Activated T-helper 1 cell treated with Interleukin-2 at 50 U/mL for 16 hours (primary cell): ENCODE measurements around the gene MLPH.
"Not testable (repeated sequence)": the region's sequence is repeated elsewhere in the genome, so short reads cannot be mapped to it uniquely, and the experiment has no call there.

Source experiments
- DNase-seq: peaks from one replicate; pipeline ENCODE4 v3.0.0-alpha.2; 2020; ENCODE audit warnings: low read depth

The MLPH gene

DNA sequence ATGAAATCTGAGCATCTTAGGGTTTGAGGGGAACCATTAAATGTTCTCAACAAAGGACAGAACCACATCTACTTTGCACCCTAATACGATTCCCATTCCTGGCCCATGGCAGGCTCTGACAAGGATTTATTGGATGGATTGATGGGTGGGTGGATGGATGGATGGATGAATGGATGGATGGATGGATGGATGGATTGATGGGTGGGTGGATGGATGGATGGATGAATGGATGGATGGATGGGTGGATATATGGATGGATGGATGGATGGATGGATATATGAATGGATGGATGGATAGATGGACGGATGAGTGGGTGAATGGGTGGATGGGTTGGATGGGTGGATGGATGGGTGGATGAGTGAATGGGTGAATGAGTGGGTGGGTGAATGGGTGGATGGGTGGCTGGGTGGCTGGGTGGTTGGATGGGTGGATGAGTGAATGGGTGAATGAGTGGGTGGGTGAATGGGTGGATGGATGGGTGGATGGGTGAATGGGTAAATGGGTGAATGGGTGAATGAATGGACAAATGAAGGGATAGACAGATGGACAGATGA is 29.6 kb upstream of the MLPH start:
- DNase-seq = no peak

DNA sequence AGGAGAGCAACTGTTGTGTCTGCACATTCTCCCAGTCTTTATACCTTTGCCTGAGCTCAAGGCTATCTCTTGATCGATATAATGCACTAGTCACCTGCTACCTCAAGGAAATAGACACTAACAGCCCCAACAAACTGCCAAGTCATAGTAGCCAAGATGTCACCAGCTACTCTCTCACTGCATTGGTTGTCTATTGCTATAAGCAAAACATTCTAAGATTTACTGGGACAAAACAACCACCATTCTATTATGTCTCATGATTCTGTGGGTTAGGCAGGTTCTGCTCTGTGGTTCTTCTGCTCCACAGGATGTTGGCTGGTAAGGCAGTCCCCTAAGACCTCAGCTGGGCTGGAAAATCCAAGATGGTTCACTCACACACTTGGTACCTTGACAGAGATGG is 28.5 kb upstream of the MLPH start:
- no peak for DNase-seq

DNA sequence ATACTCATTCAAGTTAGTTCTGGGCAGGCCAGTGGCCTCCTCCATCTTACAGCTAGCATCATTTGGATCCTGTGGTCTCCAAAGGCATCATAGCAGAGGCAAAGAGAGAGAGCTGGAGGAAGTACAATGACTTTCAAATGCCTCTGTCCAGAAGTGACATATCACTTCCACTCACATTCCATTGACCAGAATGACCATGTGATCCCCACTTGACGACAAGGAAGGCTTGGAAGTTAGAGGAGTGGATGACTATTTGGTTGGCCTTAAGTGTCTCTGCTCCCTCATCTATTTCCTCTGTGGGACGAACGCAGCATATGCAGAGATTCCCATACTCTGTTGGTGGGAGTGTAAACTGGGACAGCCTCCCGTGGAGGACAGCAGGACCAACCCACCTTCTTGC is 27.8 kb upstream of the MLPH start:
- DNase-seq = no peak

DNA sequence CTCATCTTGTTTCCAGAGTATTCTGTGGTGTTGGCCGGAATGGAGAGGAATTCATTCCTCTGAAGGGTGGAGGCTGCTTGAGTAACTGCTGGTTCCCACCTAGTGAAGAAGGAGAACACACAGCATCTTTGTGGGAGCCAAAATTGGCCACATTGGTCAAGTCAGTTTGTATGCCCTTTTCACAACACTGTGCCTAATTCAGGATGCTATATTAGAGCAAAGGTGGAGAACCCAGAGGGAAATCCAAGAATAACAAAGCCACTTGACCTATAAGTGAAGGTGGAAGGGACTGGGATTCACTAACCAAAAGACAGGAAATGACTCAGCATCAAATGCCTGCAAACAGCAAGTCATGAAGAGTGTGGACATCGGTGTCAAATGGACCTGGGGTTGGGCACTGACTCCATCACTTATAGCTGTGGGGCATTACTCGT is 27.3 kb upstream of the MLPH start:
- DNase-seq = no peak

DNA sequence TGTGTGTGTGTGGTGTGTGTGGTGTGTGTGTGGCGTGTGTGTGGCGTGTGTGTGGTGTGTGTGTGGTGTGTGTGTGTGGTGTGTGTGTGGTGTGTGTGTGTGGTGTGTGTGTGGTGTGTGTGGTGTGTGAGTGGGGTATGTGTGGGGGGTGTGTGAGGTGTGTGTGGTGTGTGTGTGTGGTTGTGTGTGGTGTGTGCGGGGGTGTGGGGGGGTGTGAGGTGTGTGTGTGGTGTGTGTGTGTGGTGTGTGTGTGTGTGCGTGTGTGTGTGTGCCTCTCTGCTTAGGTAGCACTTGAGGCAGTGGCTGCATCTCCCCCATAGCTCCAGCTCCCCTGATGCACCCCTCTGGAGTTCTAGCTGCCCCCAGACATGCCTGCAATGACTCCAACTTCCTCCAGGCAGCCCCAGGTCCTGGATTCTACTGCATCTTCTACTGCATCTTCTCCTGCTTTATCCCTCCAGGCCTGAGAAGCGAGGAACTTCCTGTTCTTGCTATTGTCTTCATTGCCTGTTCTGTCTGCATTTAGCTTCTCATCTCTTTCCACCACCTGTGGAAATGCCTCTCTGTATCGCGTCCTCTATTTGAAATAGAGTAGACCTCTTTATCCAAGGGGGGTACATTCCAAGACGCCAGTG is 22.2 kb upstream of the MLPH start:
- DNase-seq = no peak

DNA sequence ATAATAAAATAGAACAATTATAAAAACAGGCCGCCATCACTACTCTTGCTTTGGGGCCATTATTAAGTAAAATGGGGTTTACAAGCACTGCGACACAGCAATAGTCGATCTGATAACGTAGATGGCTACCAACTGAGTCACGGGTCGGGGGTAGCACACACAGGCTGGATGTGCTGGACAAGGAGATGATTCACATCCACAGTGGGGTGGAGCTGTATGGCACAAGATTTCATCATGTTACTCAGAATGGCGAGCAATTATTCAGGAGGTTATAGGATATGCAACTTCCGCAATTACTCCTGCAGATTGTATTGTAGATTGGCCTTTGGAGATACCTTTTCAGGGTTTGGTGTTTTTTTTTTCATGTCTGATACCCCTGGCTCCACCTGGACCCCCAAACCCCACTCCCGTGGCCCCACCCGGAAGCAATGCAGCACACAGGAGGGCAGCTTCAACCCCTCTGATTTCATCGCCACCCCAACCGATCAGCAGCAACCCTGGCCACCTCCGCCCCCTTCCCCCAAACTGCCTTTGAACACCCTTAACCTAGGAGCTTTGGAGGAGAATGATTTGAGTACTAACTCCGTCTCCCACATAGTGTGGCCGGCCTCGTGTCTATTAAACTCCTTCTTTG is 21.4 kb upstream of the MLPH start:
- DNase-seq = no peak

DNA sequence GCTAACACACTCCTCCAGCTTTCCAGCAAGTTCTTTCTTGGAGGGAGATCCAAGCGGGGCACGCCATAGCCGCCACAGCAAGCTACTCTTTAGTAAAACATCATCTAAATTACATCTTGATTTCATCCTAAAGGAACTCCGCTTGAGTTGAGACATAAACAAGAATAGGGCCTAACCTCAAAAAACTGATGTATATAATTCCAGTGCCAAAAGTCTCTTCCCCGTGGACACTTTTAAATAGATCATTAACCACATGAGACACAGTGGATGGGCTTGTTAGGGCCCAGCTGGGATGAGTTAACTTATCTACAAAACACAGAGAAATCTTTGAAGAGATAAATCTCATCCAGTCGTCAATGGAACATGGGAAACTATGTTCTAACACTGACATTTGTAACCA is 20.8 kb upstream of the MLPH start:
- no peak for DNase-seq

DNA sequence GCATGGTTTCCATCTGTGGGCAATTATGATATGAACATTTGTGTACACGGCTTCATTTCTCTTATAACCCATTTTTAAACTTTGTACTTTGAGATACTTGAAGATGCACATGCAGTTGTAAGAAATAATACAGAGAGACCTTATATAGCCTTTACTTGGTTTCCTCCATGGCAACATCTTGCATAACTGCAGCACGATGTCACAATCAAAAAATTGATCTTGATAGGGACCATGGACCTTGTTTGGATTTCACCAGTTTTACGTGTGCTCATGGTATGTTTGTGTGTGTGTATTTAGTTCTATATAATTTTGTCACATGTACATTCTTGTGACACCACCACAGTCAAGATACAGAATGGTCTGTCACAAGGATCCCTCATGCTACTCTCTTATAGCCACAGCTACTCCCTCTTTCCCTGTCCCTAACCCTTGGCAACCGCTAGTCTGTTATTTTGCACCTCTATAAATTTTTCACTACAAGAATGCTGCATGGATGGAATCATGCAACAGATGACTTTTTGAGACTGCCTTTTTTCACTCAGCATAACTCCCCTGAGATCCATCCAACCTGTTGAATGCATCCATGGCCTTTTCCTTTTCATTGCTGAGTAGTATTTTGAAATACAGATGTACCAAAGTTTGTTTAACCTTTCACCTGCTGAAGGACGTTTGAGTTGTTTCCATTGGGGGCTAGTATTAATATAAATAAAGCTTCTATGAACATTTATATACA is 19.4 kb upstream of the MLPH start:
- DNase-seq = no peak

DNA sequence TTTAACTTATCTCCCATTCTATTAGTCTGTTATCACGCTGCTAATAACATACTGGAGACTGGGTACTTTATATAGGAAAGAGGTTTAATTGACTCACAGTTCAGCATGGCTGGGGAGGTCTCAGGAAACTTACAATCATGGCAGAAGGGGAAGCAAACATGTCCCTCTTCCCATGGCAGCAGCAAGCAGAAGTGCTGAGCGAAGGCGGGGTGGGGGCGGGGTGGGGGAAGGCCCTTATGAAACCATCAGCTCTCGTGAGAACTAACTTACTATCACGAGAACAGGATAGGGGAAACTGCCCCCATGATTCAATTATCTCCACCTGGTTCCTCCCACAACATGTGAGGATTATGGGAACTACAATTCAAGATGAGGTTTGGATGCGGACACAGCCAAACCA is 17.6 kb upstream of the MLPH start:
- DNase-seq = not testable (repeated sequence)

DNA sequence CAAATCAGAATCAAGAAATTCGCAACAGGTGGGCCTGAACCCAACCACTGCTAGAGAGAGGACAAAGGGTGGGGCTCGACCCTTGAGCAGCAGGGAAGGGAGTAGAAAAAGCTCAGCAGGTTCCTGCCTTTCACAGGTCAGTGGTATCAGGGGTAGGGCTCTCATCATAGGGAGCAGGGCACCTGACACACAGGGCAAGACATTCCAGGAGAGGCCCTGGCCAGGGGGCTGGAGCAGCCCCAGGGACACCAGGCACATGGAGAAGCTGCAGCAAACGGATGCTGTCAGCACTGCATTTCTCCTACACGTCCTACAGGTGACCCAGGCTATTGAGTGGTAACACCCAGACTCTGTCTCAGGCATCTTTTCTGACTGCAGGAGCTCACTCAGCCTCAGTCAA is 17.2 kb upstream of the MLPH start:
- DNase-seq = no peak

DNA sequence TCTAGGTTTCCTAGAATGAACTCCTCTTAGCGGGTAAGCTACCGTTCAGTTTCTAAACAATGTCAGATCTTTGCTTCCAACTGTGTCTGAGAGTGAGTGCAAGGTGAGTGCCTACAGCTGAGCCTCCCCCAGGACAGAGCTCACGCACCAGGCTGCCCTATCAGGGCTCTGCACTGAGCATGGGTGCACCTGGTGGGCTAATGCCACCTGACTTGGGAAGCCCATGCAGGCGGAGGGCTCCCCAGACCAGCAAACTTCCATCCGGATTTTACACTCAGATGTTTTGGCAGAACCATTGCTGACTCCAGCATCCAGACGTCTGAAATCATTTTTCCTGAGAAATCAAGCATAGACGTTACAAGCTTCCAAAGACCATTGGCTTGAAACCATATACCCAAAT is 16.1 kb upstream of the MLPH start:
- DNase-seq = no peak

DNA sequence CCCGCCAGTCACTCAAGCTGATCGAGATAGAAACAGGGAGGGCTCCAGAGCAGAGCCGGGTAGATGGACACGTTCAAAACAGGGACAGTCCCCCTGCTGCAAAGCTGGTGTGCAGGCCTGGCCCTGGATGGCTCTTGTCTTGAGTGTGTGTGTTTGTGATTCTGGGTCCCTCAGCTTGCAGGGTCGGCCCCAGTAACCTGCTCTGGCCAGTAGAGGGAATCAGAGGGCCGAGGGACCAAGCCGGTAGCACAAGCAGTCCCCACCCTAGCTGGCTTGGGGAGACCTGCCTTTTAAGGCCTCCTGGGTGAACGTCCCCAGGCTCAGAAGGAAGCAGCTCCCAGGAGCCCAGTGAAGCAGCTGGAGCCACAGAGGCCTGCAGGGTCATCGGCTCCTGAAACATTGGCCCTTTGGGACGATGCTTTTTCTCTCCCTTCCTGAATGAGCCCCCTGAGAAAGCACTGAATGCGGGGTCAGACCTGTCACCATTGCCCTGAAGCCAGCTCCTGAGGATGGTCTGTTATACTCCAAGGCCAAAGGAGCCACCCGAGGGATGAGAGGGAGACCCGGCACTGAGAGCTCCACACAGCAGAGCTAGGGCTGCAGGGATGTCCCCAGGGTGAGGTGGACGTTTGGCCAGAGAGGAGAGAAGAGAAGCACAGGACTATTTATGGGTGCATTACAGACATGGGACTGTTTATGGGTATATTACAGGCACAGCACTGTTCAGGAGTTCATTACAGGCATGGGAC is 15.4 kb upstream of the MLPH start:
- no peak for DNase-seq

DNA sequence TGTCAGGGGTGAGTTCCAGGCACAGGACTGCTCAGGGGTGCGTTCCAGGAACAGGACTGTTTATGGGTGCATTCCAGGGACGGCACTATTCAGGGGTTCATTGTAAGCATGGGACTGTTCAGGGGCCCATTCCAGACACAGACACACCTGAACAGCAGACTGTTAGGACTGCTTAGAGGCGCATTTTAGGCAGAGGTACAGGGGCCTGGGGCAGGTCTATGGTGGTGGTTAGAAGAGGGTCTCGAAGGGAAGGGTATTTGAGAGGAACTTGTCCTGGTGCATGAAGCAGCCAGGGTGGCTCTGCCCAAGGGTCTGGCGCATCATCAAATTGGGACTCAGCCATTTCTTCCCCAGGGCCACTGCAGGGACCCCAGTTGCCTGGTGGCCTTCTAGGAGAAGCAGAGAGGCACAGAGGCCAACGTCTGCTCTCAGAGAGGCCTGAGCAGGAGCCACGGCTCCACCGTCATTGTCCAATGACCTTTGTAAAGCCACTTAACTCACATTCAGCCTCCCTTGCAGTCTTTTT is 14.8 kb upstream of the MLPH start:
- no peak for DNase-seq

DNA sequence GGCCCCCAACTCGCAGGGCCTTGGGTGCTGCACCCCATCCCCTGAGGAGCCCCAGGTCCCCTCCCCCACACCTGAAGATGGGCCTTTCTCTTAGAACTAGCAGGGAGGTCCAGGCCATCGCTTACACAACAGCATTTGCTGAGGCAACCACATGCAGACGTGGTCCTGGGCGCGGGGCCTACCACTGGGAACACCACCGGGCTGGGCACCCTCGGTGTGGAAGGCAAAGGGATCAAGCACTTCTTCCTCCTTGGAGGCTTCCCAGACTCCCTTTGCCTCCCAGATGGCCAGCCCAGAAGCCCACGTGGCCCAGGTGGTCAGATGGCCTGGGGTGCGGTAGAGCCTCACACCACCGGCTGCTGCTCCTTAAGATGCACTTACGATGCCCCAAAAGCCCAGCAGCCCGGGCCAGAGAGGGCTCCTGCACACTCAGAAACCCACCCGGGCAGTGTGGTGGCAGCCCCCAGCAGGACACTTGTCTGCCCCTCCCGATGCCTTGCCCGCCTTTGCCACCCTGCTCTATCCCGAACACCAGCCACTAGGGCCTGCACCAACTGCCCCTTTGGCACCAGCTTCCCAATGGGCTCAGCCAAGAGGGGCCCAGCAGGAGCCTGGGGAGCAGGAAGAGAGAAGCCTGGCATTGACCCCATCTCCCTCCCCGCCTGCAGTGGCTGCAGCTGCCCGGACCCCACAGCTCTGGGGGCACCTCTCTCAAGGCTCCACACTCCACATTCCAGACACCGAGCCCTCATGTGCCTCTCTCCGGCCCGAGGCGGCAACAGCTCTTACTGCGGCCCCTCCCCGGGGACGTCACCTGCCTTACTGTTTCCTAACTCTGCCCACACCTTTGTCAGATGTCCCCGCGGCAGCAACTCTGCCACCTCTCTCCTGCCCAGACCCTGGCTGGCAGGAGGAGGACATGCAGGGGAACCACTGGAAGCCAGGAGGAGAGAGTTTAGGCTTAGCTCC is 13.9 kb upstream of the MLPH start:
- DNase-seq = no peak

DNA sequence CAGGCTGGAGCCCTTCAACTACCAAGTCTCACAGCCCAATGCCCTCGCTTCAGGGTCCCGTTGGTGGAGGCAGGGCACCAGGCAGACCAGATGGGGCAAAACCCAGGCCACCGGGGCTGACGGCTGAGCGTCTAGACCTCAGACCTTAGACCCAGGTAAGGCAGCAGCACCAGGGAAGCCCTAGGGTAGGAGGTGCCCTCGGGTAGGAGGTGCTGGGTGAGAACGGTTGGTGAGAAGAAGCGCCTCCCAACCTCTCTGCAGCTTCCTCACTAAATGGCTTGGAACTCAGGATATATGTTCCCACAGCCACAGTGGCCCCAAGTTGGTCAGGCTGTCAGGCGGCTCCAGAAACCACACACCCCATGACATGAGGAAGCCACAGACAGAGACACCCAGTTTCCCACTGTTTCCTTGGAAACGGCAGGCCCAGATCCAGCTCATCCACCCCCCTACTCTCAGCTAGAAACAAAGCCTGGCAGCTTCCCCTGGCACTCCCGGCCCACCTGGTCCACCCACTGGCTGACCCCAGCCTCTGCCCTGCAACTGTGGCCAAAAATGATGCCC is 13.1 kb upstream of the MLPH start:
- no peak for DNase-seq

DNA sequence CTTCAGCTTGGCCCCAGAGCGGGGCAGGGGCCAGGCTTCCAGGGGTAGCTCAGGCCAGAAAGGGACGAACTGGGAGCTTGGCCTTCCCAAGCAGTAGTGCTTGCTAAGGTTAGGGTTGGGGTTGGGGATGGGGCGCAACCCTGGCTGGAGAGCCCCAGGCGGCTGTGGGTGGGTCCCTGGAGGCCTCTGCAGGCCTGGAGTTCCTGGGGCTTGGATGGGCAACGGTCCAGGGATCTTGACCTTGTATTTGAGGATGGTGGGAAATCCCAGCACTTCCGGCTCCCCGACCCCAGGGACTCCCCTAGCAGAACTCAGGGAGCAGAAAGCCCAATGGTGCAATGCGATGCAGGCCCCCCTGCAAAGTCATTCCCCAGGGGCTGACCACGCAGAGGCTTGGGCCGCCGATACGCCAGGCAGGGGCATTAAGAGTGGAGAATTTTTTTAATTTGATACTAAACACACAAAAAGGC is 12.6 kb upstream of the MLPH start:
- no peak for DNase-seq

DNA sequence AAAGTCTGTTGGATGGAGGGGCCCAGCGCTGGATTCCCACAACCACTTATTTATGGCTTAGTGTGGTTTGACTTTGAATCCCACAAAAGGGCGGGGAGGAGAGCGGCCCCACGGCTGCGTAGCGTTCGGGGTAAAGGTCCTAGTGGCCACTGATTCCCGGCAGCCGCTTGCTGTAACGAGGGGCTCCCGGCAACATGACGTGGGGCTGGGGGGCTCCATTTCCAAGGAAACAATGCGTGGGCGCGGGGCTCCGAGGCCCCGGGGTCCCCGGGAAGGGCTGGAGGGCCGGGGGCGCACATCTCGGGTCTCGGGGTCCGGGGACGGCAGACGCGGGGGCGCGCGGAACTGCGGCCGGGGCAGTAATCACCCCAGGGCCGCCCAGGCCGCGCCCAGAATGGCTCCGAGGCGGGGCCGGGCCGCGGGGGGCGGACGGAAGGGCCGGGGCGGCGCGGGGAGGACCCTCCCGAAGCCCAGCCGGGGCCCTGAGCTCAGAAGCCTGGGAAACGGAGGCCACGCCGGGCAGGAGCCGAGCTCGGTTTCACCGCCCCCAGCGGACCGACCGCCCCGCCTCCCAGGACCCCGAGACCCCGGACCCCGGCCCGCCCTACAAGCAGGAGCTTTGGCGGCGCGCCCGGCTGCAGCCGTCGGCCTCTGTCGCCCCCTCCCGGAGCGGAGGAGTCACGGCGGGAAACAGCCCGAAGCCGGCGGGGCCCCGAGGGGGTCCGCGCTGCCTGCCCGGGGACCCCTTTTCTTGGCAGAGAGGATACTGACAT is 11.9 kb upstream of the MLPH start:
- DNase-seq = peak; percentile 61

DNA sequence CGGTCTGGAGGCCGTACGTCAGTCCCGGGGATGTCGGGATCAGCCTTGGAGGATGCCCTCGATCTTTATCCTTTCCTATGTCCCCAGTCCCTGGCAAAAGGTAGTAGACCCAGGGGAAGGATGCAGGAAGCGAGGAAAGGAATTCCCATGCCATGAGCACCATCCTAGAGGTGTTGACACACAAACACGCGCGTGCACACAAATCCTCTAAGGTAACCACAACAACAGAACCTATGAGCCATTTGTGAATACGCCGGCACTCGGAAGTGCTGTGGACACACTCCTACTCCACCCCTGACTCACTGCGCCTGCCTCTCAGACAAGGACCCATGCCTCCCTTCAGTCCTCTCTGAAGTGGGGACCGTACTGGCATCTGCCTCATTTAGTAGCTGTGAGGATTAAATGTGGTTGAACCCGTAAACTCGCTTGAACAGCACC is 11.3 kb upstream of the MLPH start:
- DNase-seq = no peak

DNA sequence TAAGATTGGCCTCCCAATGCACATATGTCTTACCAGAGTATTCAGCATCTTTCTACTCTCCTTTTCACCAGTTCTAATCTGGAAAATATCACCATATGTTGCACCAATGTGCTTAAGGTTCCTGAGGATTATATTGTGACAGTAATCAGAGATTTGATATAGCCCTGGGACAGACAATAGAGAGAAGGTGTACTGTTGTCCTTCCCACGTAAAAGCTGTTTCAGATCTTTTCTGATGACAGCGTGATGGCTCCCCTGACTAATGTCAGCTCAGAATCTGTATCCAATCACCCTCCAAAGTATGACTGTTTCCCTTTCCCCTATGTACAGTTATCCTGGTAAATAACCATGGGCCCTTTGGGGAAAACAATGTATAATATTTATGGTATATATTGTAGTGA is 9.0 kb upstream of the MLPH start:
- no peak for DNase-seq

DNA sequence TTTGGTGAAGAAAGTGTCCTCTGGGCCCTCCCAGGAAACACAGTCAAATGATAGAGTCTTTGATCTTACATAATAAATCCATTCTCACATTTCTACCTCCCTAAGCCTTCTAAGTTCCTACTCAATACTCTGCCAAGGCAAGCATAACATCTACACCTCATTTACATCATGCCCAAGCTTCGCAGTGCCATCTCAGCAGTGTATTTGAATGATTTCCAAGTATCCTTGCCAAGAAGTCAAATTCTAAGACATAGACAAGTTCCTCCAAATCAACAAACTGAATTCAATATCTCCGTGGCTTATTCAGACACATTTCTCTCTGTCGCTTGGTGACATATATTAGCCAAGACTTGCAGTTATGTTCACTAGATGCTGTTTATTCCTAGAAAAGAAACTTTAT is 8.1 kb upstream of the MLPH start:
- DNase-seq = no peak
